ENCODE results near the gene CDO1.
"Not testable (repeated sequence)": the region's sequence is repeated elsewhere in the genome, so short reads cannot be mapped to it uniquely, and the experiment has no call there.

The CDO1 gene

DNA sequence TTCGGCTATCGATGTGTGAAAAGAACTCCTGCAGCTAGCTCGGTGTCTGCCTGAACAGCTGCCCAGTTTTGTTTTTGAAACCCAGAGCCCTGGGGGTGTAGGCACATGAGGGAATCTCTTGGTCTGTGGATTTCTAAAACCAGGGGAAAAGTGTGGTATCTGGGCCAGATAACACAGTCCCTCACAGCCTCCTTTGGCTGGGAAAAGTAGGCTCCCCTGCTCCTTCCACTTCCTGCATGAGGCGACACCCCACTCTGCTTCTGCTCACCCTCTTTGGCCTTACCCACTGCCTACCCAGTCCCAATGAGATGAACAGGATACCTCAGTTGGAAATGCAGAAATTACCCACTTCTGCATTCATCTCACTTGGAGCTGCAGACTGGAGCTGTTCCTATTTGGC, 9.5 kb upstream of the CDO1 start:
- no peak for DNase-seq

- not testable (repeated sequence) for DNase-seq
Measured at GRCh38 chr5:115824983-115825382, 8.5 kb upstream of the CDO1 start.

- DNase-seq, result no peak
Measured at GRCh38 chr5:115820846-115821245, 4.4 kb upstream of the CDO1 start.

GRCh38 chr5:115818821-115819220, 2.4 kb upstream of the CDO1 start:
- no peak for DNase-seq

- no peak for DNase-seq
Measured at GRCh38 chr5:115817386-115817785, 927 bp upstream of the CDO1 start.

DNA sequence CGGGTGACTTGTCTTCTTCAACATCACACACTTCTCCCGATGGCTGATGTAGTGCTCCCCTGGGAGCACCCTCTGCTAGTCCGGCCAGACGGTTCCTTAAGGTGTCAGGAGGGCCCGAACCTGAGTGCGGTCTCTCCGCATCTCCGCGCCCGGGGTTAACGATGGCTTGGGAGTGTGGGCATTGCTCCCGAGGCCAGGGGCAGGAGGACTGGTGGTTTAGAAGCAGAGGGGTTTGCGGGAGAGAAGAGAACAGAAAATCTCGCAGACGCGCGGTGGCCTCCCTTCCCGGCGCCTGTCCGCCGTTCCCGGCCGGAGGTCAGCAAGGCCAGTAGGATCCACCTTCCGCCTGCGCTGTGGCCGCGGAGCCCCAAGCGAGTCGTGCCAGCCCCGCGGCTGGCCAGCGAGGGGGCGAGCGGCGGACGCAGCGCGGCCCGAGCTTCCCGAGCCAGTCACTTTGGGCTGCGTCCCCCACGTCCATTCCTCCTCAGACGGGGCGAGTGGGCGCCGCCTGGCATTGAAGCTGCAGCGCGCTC, 700 bp downstream of the CDO1 start:
- no peak for DNase-seq

DNA sequence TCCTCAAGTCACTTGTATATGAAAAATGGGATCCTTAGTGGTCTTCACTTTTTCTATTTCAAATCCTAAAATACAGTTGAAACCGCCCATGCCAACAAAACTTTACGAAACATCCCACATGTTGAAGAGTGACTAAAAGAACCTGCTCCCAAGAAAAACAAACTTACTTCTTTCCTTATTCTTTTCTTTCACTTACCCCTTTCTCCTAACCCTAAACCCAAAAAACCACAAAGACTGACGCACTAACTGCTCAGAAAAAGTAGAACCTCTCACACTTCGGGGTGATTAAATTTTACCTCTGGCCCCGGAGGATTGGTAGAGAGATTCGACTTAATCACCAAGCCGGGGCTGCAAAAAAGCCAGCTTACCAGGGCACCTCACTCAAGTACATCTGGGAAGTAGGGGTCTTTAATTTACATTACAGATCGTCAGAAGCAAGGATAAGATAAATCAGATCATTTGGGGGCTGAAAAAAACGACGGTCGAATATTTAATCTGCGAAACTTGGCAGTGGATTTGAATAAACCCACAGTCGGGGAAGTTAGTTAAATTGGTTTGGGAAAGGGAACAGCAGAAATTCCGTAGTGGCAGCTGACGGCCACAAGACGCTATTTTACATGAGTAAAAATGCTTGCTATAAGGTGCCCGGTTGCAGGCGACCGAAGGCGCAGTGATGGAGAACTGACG, 1.3 kb downstream of the CDO1 start:
- no peak for DNase-seq

- no peak for DNase-seq
Measured at GRCh38 chr5:115813719-115814118, 2.7 kb downstream of the CDO1 start.

- DNase-seq, result no peak
Measured at GRCh38 chr5:115812372-115812771, 4.1 kb downstream of the CDO1 start.

DNA sequence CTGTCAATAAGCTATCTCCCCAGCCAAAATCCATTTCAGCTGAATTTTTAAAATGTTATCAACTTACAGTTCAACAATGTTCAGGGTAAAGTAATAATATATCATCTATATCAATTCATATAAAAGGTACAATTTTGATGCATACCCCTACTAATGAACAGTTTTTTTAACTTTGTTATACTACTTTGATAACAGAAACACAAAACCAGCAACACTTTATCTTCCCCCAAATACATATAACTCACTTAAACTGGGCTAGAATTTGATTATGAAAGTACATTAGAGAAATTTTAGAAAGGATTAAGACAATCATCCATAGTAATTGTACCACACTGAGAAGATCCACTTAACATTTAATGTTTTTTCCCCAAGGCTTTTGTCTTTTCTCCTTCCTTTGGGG, 5.1 kb downstream of the CDO1 start:
- DNase-seq, result no peak

DNA sequence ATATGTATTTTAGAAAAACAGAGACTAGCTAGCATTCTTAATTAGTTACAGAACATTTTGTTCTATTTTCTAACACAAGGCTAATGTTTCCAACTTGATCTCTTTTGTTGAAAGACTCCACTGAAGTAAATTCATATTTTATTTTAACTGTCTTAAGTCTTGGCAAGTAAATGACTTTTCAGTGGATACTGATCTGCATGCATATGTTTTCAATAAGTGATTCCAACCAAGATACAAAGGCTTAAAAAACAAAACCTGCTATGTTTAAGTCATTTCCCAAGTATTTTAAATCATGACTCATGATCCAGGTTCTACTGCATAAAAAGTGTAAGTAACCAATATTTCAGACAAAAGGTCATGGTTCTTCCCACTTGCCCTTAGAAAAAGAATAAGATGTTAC, 5.7 kb downstream of the CDO1 start:
- DNase-seq, result no peak

GRCh38 chr5:115809946-115810345, 6.5 kb downstream of the CDO1 start:
- no peak for DNase-seq

- not testable (repeated sequence) for DNase-seq
Measured at GRCh38 chr5:115808066-115808465, 8.4 kb downstream of the CDO1 start.

GRCh38 chr5:115807654-115808052, 8.8 kb downstream of the CDO1 start:
- DNase-seq, result no peak

GRCh38 chr5:115806986-115807653, 9.3 kb downstream of the CDO1 start:
- no peak for DNase-seq

DNA sequence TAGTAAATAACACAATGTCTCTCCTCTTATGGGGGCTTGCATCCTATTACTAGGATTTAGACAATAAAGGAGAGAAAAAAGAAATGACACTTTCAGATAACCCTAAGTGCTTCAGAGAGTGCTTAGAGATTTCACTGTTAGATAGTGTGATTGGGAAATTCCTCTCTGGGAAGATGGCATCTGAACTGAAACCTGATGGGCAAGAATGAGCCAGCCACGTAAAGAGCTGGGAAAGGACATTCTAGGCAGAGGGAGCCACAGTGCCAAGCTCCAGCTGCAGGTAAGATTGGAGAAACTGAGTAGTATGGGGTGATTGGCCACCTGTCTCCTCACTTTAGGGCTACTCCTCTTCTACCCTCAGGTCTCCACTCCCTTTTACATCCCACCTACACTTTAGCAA, 14.5 kb downstream of the CDO1 start:
- DNase-seq, result no peak

- DNase-seq, result no peak
Measured at GRCh38 chr5:115801152-115801551, 15.3 kb downstream of the CDO1 start.

DNA sequence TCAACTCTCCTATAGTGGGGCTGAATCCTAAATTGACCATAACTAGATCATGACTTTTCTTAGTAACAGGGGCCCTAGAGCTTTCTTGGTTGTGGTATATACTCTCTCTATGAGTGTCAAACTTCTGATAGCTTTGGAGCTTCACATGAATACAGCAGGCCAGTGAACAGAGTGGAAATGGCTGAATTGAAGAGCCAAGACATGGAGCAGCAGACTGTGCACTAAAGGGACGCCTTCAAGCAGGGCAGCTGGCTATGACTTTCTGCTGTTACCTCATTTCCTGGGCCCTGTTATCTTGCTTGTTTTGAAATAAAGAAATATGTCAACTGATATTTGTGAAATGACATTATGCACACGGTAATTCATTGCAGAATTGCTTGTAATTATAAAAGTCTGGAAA, 16.4 kb downstream of the CDO1 start:
- no peak for DNase-seq

GRCh38 chr5:115798252-115798651, 18.2 kb downstream of the CDO1 start:
- no peak for DNase-seq

DNA sequence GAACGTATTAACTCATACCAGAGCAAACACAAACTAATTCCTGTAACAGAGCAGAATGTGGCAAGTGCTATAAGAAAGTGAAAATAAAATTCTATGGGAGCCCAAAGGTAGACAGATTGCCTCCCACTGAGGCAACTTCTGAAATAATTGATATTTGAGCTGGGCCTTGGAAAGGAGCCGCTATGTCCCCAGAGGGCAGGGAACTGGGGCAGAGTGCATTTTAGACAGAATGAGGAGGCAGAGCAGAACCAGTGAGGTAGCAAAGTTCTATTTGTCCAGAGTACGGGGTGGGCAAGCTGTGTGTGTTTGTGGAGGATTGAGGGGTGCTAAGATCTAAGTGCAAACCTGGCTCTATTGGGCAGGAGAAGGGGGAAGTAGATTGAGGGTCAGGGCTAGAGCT, 19.8 kb downstream of the CDO1 start:
- no peak for DNase-seq

GRCh38 chr5:115795700-115796099, 20.8 kb downstream of the CDO1 start:
- DNase-seq, result no peak

DNA sequence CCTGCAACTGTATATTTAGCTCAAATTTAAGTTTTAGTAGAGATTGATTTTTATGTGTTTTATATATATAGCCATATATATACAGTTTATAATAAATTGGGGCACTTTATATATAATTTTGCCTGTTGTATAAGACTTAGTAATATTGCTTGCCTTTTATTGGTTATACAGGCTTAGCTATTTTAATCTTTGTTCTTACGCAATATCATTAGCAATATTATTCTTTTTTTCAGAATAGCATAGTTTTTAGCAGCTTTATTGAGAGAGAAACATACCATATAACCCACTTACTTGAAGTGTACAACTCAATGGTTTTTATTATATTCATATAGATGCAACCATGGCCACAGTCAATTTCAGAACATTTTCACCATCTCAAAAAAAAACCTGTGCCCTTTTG, 28.0 kb downstream of the CDO1 start:
- DNase-seq, result no peak

- DNase-seq, result no peak
Measured at GRCh38 chr5:115787426-115787825, 29.0 kb downstream of the CDO1 start.

DNA sequence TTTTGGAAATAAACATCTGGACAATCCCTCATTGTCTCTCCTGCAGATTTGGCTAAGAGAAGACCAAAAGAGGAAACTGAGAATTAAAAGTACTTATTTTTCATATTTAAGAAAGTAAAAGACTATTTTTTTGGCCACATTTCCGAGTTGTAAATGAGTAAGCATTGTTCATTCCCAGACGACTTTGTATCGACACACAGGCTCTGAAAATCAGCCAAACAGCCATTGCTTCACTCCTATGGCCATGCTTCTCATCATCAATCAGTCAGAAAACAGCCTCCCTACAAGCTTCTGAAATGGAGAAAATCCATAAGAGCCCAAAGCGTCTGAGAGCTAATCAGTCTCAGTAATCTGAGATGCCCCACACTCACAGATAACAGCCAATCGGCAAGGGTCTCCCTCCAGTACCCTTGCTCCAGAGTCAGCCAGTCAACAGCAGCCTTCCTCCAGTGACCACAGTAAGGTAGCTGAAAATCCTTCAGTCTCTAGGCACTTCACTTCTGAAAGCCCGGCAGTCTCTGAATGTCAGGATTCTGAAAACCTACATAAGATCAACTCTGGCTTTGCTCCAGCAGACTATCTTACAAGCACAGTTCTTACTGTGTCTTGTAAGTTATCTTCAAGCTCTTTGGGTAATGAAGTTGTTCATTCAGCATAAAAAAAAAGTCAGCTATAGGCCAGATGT, 30.9 kb downstream of the CDO1 start:
- DNase-seq, result no peak
